Tibial nerve (tissue), 4 donors: Measurements from ENCODE around the gene MCC.

Experiments used
- CTCF ChIP-seq, 5 experiments: fragments of 200-600 bp in 3 of 5; fragments of 450-650 bp in 2 of 5; sonication (generic) in 3 of 5; IDR thresholded peaks; one replicate each; pipeline ENCODE4 v1.5.1; 2016 to 2019; ENCODE audit warnings: antibody characterized with exemption in 5 of 5, mild to moderate bottlenecking in 3 of 5, moderate library complexity in 2 of 5
- EP300 ChIP-seq, 2 donors: sonication (generic); formaldehyde crosslinking; IDR thresholded peaks; one replicate each; pipeline ENCODE4 v1.6.1; 2017; ENCODE audit warnings: antibody characterized with exemption in 2 of 2, mild to moderate bottlenecking in 1 of 2

GRCh38 chr5:113124265-113124664 is 364.0 kb downstream of the MCC start:
- no peak for TF ChIP-seq CTCF (IDR thresholded peaks at IDR 0.05)
- no peak for TF ChIP-seq EP300 (IDR thresholded peaks at IDR 0.05)
